ENCODE data around the gene CNPY3.

Gene CNPY3

DNA sequence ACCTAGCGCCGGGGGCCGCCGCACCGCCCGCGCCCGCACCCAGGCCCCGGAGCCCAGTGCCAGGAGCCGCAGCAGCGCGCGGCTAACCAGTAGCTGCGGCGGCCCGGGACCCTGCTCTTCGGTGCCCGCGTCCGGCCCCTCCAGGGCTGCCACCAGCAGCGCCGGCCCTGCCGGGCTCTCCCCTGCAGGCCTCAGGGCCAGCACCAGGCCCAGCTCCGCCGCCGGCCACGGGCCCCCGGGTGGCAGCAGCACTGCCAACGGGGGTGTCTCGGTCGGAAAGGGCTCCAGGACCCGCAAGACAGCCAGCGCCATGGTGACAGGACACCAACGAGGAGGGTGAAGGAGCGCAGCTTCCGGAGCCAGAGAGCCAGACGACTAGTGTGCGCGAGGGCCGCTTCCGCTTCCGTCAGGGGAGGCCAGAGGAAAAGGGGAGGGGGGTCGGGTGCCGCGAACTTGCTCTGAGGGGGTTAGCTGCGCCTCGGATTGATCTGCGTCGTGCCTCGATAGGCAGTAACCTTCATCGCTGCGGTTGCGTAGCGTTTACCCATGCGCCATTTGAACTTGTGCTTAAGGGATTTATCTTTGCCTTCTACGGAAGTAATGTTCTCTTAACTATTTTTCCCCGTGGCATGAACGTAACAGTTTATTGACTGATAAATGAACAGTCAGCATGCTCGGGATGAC lies 49.7 kb downstream of the CNPY3 start, which contains the start of gene PEX6 (continued):
- TF ChIP-seq, protein P1, sequence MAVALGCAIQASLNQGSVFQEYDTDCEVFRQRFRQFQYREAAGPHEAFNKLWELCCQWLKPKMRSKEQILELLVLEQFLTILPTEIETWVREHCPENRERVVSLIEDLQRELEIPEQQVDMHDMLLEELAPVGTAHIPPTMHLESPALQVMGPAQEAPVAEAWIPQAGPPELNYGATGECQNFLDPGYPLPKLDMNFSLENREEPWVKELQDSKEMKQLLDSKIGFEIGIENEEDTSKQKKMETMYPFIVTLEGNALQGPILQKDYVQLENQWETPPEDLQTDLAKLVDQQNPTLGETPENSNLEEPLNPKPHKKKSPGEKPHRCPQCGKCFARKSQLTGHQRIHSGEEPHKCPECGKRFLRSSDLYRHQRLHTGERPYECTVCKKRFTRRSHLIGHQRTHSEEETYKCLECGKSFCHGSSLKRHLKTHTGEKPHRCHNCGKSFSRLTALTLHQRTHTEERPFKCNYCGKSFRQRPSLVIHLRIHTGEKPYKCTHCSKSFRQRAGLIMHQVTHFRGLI (tag by site-specific recombination; IDR thresholded peaks at IDR 0.05): 0 out of 2 replicates have a peak, but pooled peaks have one; percentile 10
- TF ChIP-seq ZNF133 (tag by site-specific recombination; IDR thresholded peaks at IDR 0.05): no peak
- 0 out of 2 replicates have a peak, but pooled peaks have one; percentile 35 for TF ChIP-seq ZNF184 (tag by site-specific recombination; IDR thresholded peaks at IDR 0.05)
- TF ChIP-seq ZBTB21 (tag by site-specific recombination; IDR thresholded peaks at IDR 0.05): peak; percentile 56; the same call in 1 of the 2 replicates
- TF ChIP-seq ZNF473 (tag by site-specific recombination; IDR thresholded peaks at IDR 0.05): no peak
- TF ChIP-seq GLIS2 (tag by site-specific recombination; IDR thresholded peaks at IDR 0.05): peak; percentile 98
- peak; percentile 54; the same call in 1 of the 2 replicates for TF ChIP-seq YY1 (tag by site-specific recombination; IDR thresholded peaks at IDR 0.05)
- TF ChIP-seq, protein P2, sequence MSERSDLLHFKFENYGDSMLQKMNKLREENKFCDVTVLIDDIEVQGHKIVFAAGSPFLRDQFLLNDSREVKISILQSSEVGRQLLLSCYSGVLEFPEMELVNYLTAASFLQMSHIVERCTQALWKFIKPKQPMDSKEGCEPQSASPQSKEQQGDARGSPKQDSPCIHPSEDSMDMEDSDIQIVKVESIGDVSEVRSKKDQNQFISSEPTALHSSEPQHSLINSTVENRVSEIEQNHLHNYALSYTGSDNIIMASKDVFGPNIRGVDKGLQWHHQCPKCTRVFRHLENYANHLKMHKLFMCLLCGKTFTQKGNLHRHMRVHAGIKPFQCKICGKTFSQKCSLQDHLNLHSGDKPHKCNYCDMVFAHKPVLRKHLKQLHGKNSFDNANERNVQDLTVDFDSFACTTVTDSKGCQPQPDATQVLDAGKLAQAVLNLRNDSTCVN (tag by site-specific recombination; optimal IDR thresholded peaks at IDR 0.05): peak; percentile 66
- no peak for TF ChIP-seq ZNF292 (tag by site-specific recombination; IDR thresholded peaks at IDR 0.05; ENCODE audit: borderline replicate concordance, low read depth)
- TF ChIP-seq SETDB1 (IDR thresholded peaks at IDR 0.05; ENCODE audit: insufficient read length, low read length): no peak
- TF ChIP-seq ZNF426 (tag by site-specific recombination; IDR thresholded peaks at IDR 0.05): no peak
- no peak for TF ChIP-seq ZNF707 (tag by site-specific recombination; IDR thresholded peaks at IDR 0.05)
- TF ChIP-seq ZNF24 (tag by site-specific recombination; IDR thresholded peaks at IDR 0.05): 0 out of 2 replicates have a peak, but pooled peaks have one; percentile 55
- TF ChIP-seq ZFHX2 (tag by site-specific recombination; conservative IDR thresholded peaks at IDR 0.05): no peak
- TF ChIP-seq ZNF175 (tag by site-specific recombination; IDR thresholded peaks at IDR 0.05): no peak
- no peak for TF ChIP-seq GFI1B (tag by site-specific recombination; IDR thresholded peaks at IDR 0.05)
- peak; percentile 64; the same call in 1 of the 2 replicates for TF ChIP-seq ZNF2 (tag by site-specific recombination; IDR thresholded peaks at IDR 0.05)
- TF ChIP-seq, protein P3, sequence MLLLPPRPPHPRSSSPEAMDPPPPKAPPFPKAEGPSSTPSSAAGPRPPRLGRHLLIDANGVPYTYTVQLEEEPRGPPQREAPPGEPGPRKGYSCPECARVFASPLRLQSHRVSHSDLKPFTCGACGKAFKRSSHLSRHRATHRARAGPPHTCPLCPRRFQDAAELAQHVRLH (tag by site-specific recombination; IDR thresholded peaks at IDR 0.05): peak; percentile 51; the same call in 1 of the 2 replicates
- TF ChIP-seq ZBTB20 (tag by site-specific recombination; IDR thresholded peaks at IDR 0.05): peak; percentile 71; the same call in 1 of the 2 replicates
- no peak for TF ChIP-seq ZNF768 (tag by site-specific recombination; IDR thresholded peaks at IDR 0.05)
- peak; percentile 72 for TF ChIP-seq ZXDB (tag by site-specific recombination; IDR thresholded peaks at IDR 0.05)
- no peak for TF ChIP-seq ZNF548 (tag by site-specific recombination; IDR thresholded peaks at IDR 0.05)
- TF ChIP-seq FEZF1 (tag by site-specific recombination; IDR thresholded peaks at IDR 0.05): peak; percentile 80
- TF ChIP-seq ZFP41 (tag by site-specific recombination; IDR thresholded peaks at IDR 0.05; ENCODE audit: borderline replicate concordance): no peak
- 0 out of 2 replicates have a peak, but pooled peaks have one; percentile 17 for TF ChIP-seq ZNF677 (tag by site-specific recombination; IDR thresholded peaks at IDR 0.05)
- no peak for TF ChIP-seq ZNF514 (tag by site-specific recombination; IDR thresholded peaks at IDR 0.05)
- TF ChIP-seq, protein P4, sequence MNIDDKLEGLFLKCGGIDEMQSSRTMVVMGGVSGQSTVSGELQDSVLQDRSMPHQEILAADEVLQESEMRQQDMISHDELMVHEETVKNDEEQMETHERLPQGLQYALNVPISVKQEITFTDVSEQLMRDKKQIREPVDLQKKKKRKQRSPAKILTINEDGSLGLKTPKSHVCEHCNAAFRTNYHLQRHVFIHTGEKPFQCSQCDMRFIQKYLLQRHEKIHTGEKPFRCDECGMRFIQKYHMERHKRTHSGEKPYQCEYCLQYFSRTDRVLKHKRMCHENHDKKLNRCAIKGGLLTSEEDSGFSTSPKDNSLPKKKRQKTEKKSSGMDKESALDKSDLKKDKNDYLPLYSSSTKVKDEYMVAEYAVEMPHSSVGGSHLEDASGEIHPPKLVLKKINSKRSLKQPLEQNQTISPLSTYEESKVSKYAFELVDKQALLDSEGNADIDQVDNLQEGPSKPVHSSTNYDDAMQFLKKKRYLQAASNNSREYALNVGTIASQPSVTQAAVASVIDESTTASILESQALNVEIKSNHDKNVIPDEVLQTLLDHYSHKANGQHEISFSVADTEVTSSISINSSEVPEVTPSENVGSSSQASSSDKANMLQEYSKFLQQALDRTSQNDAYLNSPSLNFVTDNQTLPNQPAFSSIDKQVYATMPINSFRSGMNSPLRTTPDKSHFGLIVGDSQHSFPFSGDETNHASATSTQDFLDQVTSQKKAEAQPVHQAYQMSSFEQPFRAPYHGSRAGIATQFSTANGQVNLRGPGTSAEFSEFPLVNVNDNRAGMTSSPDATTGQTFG (tag by site-specific recombination; IDR thresholded peaks at IDR 0.05; ENCODE audit: borderline replicate concordance): no peak
- no peak for TF ChIP-seq ZNF16 (tag by site-specific recombination; IDR thresholded peaks at IDR 0.05; ENCODE audit: low read depth)
- no peak for TF ChIP-seq ZNF585B (tag by site-specific recombination; IDR thresholded peaks at IDR 0.05)
- TF ChIP-seq ZNF10 (tag by site-specific recombination; IDR thresholded peaks at IDR 0.05): peak; percentile 42
- peak; percentile 30; the same call in 1 of the 2 replicates for TF ChIP-seq ZBTB8A (tag by site-specific recombination; IDR thresholded peaks at IDR 0.05)
- TF ChIP-seq, protein P5, sequence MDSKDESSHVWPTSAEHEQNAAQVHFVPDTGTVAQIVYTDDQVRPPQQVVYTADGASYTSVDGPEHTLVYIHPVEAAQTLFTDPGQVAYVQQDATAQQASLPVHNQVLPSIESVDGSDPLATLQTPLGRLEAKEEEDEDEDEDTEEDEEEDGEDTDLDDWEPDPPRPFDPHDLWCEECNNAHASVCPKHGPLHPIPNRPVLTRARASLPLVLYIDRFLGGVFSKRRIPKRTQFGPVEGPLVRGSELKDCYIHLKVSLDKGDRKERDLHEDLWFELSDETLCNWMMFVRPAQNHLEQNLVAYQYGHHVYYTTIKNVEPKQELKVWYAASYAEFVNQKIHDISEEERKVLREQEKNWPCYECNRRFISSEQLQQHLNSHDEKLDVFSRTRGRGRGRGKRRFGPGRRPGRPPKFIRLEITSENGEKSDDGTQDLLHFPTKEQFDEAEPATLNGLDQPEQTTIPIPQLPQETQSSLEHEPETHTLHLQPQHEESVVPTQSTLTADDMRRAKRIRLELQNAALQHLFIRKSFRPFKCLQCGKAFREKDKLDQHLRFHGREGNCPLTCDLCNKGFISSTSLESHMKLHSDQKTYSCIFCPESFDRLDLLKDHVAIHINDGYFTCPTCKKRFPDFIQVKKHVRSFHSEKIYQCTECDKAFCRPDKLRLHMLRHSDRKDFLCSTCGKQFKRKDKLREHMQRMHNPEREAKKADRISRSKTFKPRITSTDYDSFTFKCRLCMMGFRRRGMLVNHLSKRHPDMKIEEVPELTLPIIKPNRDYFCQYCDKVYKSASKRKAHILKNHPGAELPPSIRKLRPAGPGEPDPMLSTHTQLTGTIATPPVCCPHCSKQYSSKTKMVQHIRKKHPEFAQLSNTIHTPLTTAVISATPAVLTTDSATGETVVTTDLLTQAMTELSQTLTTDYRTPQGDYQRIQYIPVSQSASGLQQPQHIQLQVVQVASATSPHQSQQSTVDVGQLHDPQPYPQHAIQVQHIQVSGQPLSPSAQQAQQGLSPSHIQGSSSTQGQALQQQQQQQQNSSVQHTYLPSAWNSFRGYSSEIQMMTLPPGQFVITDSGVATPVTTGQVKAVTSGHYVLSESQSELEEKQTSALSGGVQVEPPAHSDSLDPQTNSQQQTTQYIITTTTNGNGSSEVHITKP (tag by site-specific recombination; IDR thresholded peaks at IDR 0.05): peak; percentile 96
